M059J (cell line): Measurements from ENCODE around the gene MFAP4. TPM values are rescaled to one million over a fixed set of nuclear protein-coding genes. Genes with fewer than 3 reads are reported as not detected.

Source experiments
- DNase-seq: peaks from one replicate; pipeline ENCODE4 v3.0.0-alpha.2; 2012; ENCODE audit warnings: low read depth
- total RNA-seq: library from RNA; depleted of rRNA; stranded (reverse); fragments of >200 nt; shearing (Covaris generic); gene quantifications from 2 replicates; pipeline ENCODE4 v1.2.3, GENCODE V29; 2014; rRNA removed

The MFAP4 gene
- total RNA-seq, 1 experiment from 2014 or later, result not detected

GRCh38 chr17:19333736-19334290 is 53.2 kb downstream of the MFAP4 start:
- no peak for DNase-seq

Other genes starting within 250 kb of the MFAP4 start
- 19.1 and 34.0 TPM in 2 replicates for gene EPN2, start 149.8 kb downstream of the MFAP4 start, total RNA-seq
- 20.6 and 31.7 TPM in 2 replicates for gene B9D1, start 24.5 kb downstream of the MFAP4 start, total RNA-seq
- 13.8 and 25.3 TPM in 2 replicates for gene MAPK7, start 8.7 kb downstream of the MFAP4 start, total RNA-seq
- gene RNF112, start 24.0 kb upstream of the MFAP4 start, total RNA-seq, result 0.39 TPM in 1 of 2 replicates, not detected in the other
- 0.02 TPM in 1 of 2 replicates, not detected in the other for gene SLC47A1, start 146.7 kb upstream of the MFAP4 start, total RNA-seq